ENCODE data around the gene DACH1.

GRCh38 chr13:71864094-71864985 is 2.7 kb downstream of the DACH1 start:
- TF ChIP-seq FOS (IDR thresholded peaks at IDR 0.05; ENCODE audit: borderline replicate concordance, insufficient read depth, low read length) (no peak), CTCF (IDR thresholded peaks at IDR 0.05; ENCODE audit: extremely low read depth in 1 of 2, insufficient read depth in 1 of 2, low read depth in 1 of 2, low read length in 2 of 2) (peak in 1 of 2 donors; percentile 22), MAX (IDR thresholded peaks at IDR 0.05; ENCODE audit: insufficient read depth, insufficient read length) (no peak), POLR2A (IDR thresholded peaks at IDR 0.05; ENCODE audit: low read depth, low read length) (no peak), EZH2 (IDR thresholded peaks at IDR 0.05; ENCODE audit: borderline replicate concordance, low read depth, low read length, severe bottlenecking) (no peak), JUN (IDR thresholded peaks at IDR 0.05; ENCODE audit: borderline replicate concordance, insufficient read depth, insufficient read length, low read depth) (no peak)

Measured in endothelial cell of umbilical vein (primary cell).